Measurements from ENCODE around the gene YTHDC2. TPM values are rescaled to one million over a fixed set of nuclear protein-coding genes. Genes with fewer than 3 reads are reported as not detected.

Gene YTHDC2
- total and polyA plus RNA-seq, 8 donors, result 17.6 to 49.3 (median 40.5) TPM

- peaks cover 0 to 14% of the 10 kb centered on the region in 2 donors for H3K36me3 ChIP-seq
- peaks cover 0 to 34% of the 10 kb centered on the region in 2 donors for H3K4me1 ChIP-seq
- H3K27ac ChIP-seq, result peak overlapping the region; percentile 88
- TF ChIP-seq, protein P1, sequence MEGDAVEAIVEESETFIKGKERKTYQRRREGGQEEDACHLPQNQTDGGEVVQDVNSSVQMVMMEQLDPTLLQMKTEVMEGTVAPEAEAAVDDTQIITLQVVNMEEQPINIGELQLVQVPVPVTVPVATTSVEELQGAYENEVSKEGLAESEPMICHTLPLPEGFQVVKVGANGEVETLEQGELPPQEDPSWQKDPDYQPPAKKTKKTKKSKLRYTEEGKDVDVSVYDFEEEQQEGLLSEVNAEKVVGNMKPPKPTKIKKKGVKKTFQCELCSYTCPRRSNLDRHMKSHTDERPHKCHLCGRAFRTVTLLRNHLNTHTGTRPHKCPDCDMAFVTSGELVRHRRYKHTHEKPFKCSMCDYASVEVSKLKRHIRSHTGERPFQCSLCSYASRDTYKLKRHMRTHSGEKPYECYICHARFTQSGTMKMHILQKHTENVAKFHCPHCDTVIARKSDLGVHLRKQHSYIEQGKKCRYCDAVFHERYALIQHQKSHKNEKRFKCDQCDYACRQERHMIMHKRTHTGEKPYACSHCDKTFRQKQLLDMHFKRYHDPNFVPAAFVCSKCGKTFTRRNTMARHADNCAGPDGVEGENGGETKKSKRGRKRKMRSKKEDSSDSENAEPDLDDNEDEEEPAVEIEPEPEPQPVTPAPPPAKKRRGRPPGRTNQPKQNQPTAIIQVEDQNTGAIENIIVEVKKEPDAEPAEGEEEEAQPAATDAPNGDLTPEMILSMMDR (IDR thresholded peaks at IDR 0.05), result no peak
- intact Hi-C loops (cut with DNase I), result loop anchor here in 1 of 2 donors (5.0 kb wide), 1 partner anchor 517 kb away; no protein-coding TSS in a partner anchor
- H3K4me3 ChIP-seq, result peak overlapping the region; percentile 64 to 86
- ATAC-seq (no peak), DNase-seq (peak in 1 of 4 donors; percentile 9)
- no peaks in the 10 kb centered on the region for H3K9me3 ChIP-seq
- H3K27me3 ChIP-seq, result peaks cover 4 to 13% of the 10 kb centered on the region in 2 donors
These were observed 768 bp downstream of the YTHDC2 start for GRCh38 chr5:113514289-113514635.

DNA sequence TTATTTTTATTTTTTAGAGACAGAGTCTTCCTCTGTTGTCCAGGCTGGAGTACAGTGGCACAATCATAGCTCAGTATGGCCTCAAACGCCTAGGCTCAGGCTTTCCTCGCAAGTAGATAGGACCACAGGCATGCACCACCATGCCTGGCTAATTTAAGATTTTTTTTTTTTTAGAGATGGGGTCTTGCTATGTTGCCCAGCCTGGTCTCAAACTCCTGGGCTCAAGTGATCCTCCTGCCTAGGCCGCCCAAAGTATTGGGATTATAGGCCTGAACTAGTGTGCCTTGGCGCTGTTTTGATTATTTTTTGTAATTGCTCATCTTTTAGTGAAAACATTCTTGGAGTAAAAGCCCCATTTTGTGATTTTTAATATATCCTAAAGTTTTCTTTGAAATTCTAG is 5.4 kb downstream of the YTHDC2 start:
- Histone ChIP-seq H3K4me1 (peaks cover 0 to 28% of the 10 kb centered on the region in 2 donors), H3K36me3 (peaks cover 0 to 19% of the 10 kb centered on the region in 2 donors), H3K27me3 (no peaks in the 10 kb centered on the region), H3K4me3 (no peak overlapping the region), H3K9me3 (no peaks in the 10 kb centered on the region), H3K27ac (no peak overlapping the region)
- TF ChIP-seq, protein P1 (IDR thresholded peaks at IDR 0.05), result no peak
- intact Hi-C loops (cut with DNase I), result no loop called here
- no peak for DNase-seq
- no peak for ATAC-seq

- H3K9me3 ChIP-seq, result no peaks in the 10 kb centered on the region
- peaks cover 0 to 19% of the 10 kb centered on the region in 2 donors for H3K36me3 ChIP-seq
- no peak for ATAC-seq
- no peak overlapping the region for H3K27ac ChIP-seq
- no peak for DNase-seq
- H3K4me1 ChIP-seq, result peaks cover 0 to 31% of the 10 kb centered on the region in 2 donors
- TF ChIP-seq, protein P1 (IDR thresholded peaks at IDR 0.05), result no peak
- H3K4me3 ChIP-seq, result no peak overlapping the region
- intact Hi-C loops (cut with DNase I), result no loop called here
- H3K27me3 ChIP-seq, result no peaks in the 10 kb centered on the region
These were observed 5.9 kb downstream of the YTHDC2 start for GRCh38 chr5:113519412-113519811.

GRCh38 chr5:113520429-113520828 is 6.9 kb downstream of the YTHDC2 start:
- intact Hi-C loops (cut with DNase I), result no loop called here
- peaks cover 0 to 19% of the 10 kb centered on the region in 2 donors for H3K36me3 ChIP-seq
- TF ChIP-seq, protein P1 (IDR thresholded peaks at IDR 0.05), result no peak
- no peak for ATAC-seq
- no peaks in the 10 kb centered on the region for H3K27me3 ChIP-seq
- no peak overlapping the region for H3K27ac ChIP-seq
- H3K4me3 ChIP-seq, result no peak overlapping the region
- no peaks in the 10 kb centered on the region for H3K9me3 ChIP-seq
- no peak for DNase-seq
- H3K4me1 ChIP-seq, result peaks cover 0 to 31% of the 10 kb centered on the region in 2 donors

- TF ChIP-seq, protein P1 (IDR thresholded peaks at IDR 0.05), result no peak
- no peak for DNase-seq
- ATAC-seq, result no peak
- intact Hi-C loops (cut with DNase I), result no loop called here
- peaks cover 0 to 19% of the 10 kb centered on the region in 2 donors for H3K36me3 ChIP-seq
- H3K4me3 ChIP-seq, result no peak overlapping the region
- no peaks in the 10 kb centered on the region for H3K9me3 ChIP-seq
- no peak overlapping the region for H3K27ac ChIP-seq
- H3K4me1 ChIP-seq, result peaks cover 0 to 28% of the 10 kb centered on the region in 2 donors
- H3K27me3 ChIP-seq, result no peaks in the 10 kb centered on the region
These were observed 7.4 kb downstream of the YTHDC2 start for GRCh38 chr5:113520899-113521298.

All from left lung (tissue), 10 donors.